ENCODE results near the gene ANGPTL7. TPM values are rescaled to one million over a fixed set of nuclear protein-coding genes. Genes with fewer than 3 reads are reported as not detected.

Gene ANGPTL7
- total RNA-seq, 4 donors from 2014 or later = 2.2 to 13.5 (median 9.0) TPM

- no peaks in the 10 kb centered on the region for H3K27me3 ChIP-seq
- peaks cover 0 to 60% of the 10 kb centered on the region in 2 donors for H3K36me3 ChIP-seq
- no peaks in the 10 kb centered on the region for H3K9me3 ChIP-seq
- no peak for ATAC-seq
- WGBS, 2 donors (ENCODE audit: low coverage in 1 of 2) = 83 to 95% methylated on average over 3 of the region's 3 CpGs
- peaks cover 0 to 43% (median 9%) of the 10 kb centered on the region in 3 donors for H3K4me1 ChIP-seq
- H3K4me3 ChIP-seq = no peak overlapping the region
- TF ChIP-seq CTCF (IDR thresholded peaks at IDR 0.05) = no peak
- TF ChIP-seq EP300 (IDR thresholded peaks at IDR 0.05) = no peak
- TF ChIP-seq POLR2AphosphoS5 (IDR thresholded peaks at IDR 0.05) = no peak
- TF ChIP-seq POLR2A (IDR thresholded peaks at IDR 0.05) = no peak
- no peak overlapping the region for H3K27ac ChIP-seq
Observed at GRCh38 chr1:11182884-11183283, 6.3 kb upstream of the ANGPTL7 start.

- TF ChIP-seq EP300 (IDR thresholded peaks at IDR 0.05) (no peak), POLR2A (IDR thresholded peaks at IDR 0.05) (no peak), CTCF (IDR thresholded peaks at IDR 0.05) (no peak), POLR2AphosphoS5 (IDR thresholded peaks at IDR 0.05) (no peak)
- peaks cover 0 to 32% (median 0%) of the 10 kb centered on the region in 3 donors for H3K4me1 ChIP-seq
- ATAC-seq = no peak
- peaks cover 0 to 70% of the 10 kb centered on the region in 2 donors for H3K36me3 ChIP-seq
- H3K27me3 ChIP-seq = no peaks in the 10 kb centered on the region
- H3K9me3 ChIP-seq = no peaks in the 10 kb centered on the region
- 60 to 83% methylated on average over 1 of the region's 1 CpG for WGBS, 2 donors (ENCODE audit: low coverage in 1 of 2)
- H3K4me3 ChIP-seq = no peak overlapping the region
- H3K27ac ChIP-seq = no peak overlapping the region
Observed at GRCh38 chr1:11184973-11185372, 4.2 kb upstream of the ANGPTL7 start.

GRCh38 chr1:11187000-11187399 lies 2.2 kb upstream of the ANGPTL7 start:
- TF ChIP-seq POLR2A (IDR thresholded peaks at IDR 0.05) (no peak), EP300 (IDR thresholded peaks at IDR 0.05) (no peak), CTCF (IDR thresholded peaks at IDR 0.05) (no peak), POLR2AphosphoS5 (IDR thresholded peaks at IDR 0.05) (no peak)
- H3K9me3 ChIP-seq = no peaks in the 10 kb centered on the region
- H3K27me3 ChIP-seq = no peaks in the 10 kb centered on the region
- no peak overlapping the region for H3K27ac ChIP-seq
- peaks cover 0 to 28% (median 0%) of the 10 kb centered on the region in 3 donors for H3K4me1 ChIP-seq
- WGBS, 2 donors (ENCODE audit: low coverage in 1 of 2) = 70 to 94% methylated on average over 1 to 2 of the region's 3 CpGs
- no peak for ATAC-seq
- H3K4me3 ChIP-seq = no peak overlapping the region
- peaks cover 0 to 71% of the 10 kb centered on the region in 2 donors for H3K36me3 ChIP-seq

- no peak overlapping the region for H3K27ac ChIP-seq
- peaks cover 0 to 71% of the 10 kb centered on the region in 2 donors for H3K36me3 ChIP-seq
- no peaks in the 10 kb centered on the region for H3K9me3 ChIP-seq
- 33% methylated on average over 1 of the region's 2 CpGs for WGBS, 2 donors (ENCODE audit: low coverage in 1 of 2)
- peaks cover 0 to 28% (median 0%) of the 10 kb centered on the region in 3 donors for H3K4me1 ChIP-seq
- no peak for ATAC-seq
- no peak overlapping the region for H3K4me3 ChIP-seq
- no peaks in the 10 kb centered on the region for H3K27me3 ChIP-seq
- TF ChIP-seq CTCF (IDR thresholded peaks at IDR 0.05) (no peak), POLR2A (IDR thresholded peaks at IDR 0.05) (no peak), POLR2AphosphoS5 (IDR thresholded peaks at IDR 0.05) (no peak), EP300 (IDR thresholded peaks at IDR 0.05) (no peak)
Observed at GRCh38 chr1:11187494-11187893, 1.7 kb upstream of the ANGPTL7 start.

- TF ChIP-seq POLR2A (IDR thresholded peaks at IDR 0.05) (no peak), EP300 (IDR thresholded peaks at IDR 0.05) (no peak), POLR2AphosphoS5 (IDR thresholded peaks at IDR 0.05) (no peak), CTCF (IDR thresholded peaks at IDR 0.05) (no peak)
- Histone ChIP-seq H3K36me3 (peaks cover 0 to 71% of the 10 kb centered on the region in 2 donors), H3K4me3 (no peak overlapping the region), H3K4me1 (peaks cover 0 to 28% (median 0%) of the 10 kb centered on the region in 3 donors), H3K27ac (no peak overlapping the region), H3K9me3 (no peaks in the 10 kb centered on the region), H3K27me3 (no peaks in the 10 kb centered on the region)
- 43 to 89% methylated on average over 2 of the region's 2 CpGs for WGBS, 2 donors (ENCODE audit: low coverage in 1 of 2)
- ATAC-seq = no peak
Observed at GRCh38 chr1:11187931-11188330, 1.2 kb upstream of the ANGPTL7 start.

All from gastroesophageal sphincter (tissue), 4 donors.